Suprapubic skin (tissue), 4 donors: Measurements from ENCODE around the gene RGMB. TPM values are rescaled to one million over a fixed set of nuclear protein-coding genes. Genes with fewer than 3 reads are reported as not detected.

Experiments
- DNase-seq, 2 donors: peaks; one replicate each; pipeline ENCODE4 v3.0.0-alpha.2; 2019; ENCODE audit warnings: low spot score in 2 of 2
- H3K27ac ChIP-seq: fragments of 200-600 bp; sonication (generic); one replicate; pipeline ENCODE4 v1.5.1; 2019
- H3K27me3 ChIP-seq: fragments of 200-600 bp; sonication (generic); one replicate; pipeline ENCODE4 v1.5.1; 2019
- H3K36me3 ChIP-seq: fragments of 200-600 bp; sonication (generic); one replicate; pipeline ENCODE4 v1.5.1; 2019
- H3K4me1 ChIP-seq: fragments of 200-600 bp; sonication (generic); one replicate; pipeline ENCODE4 v1.5.1; 2019
- H3K4me3 ChIP-seq: fragments of 200-600 bp; sonication (generic); one replicate; pipeline ENCODE4 v1.5.1; 2019; ENCODE audit warnings: mild to moderate bottlenecking
- H3K9me3 ChIP-seq: fragments of 200-600 bp; sonication (generic); one replicate; pipeline ENCODE4 v1.5.1; 2019
- EP300 ChIP-seq: sonication (generic); formaldehyde crosslinking; IDR thresholded peaks from one replicate; pipeline ENCODE4 v1.6.1; 2017; ENCODE audit warnings: antibody characterized with exemption
- POLR2A ChIP-seq, 2 donors: fragments of 450-650 bp; IDR thresholded peaks; one replicate each; pipeline ENCODE4 v1.6.1; 2017; ENCODE audit warnings: antibody characterized with exemption in 2 of 2, mild to moderate bottlenecking in 2 of 2, moderate library complexity in 2 of 2
- POLR2AphosphoS5 ChIP-seq, 3 donors: sonication (generic); formaldehyde crosslinking; IDR thresholded peaks; one replicate each; pipeline ENCODE4 v1.6.1; 2017; ENCODE audit warnings: antibody characterized with exemption in 3 of 3
- WGBS: methylation state at CpG from one replicate; pipeline ENCODE4 v1.1.5; 2018; 5-methylcytosine and 5-hydroxymethylcytosine counted together
- total RNA-seq, 4 donors: library from RNA; depleted of rRNA; stranded (reverse); fragments of >200 nt; gene quantifications; one replicate each; pipeline ENCODE4 v1.1.0, GENCODE V29; 2016
- TF ChIP-seq, protein P1 (sequence below), 2 donors: fragments of 200-600 bp in 1 of 2; fragments of 450-650 bp in 1 of 2; sonication (generic) in 1 of 2; IDR thresholded peaks; one replicate each; pipeline ENCODE4 v1.5.1; 2016 to 2019; ENCODE audit warnings: antibody characterized with exemption in 2 of 2, mild to moderate bottlenecking in 1 of 2, moderate library complexity in 1 of 2

The RGMB gene
- total RNA-seq, 4 donors from 2014 or later, result 47.7 to 73.2 (median 70.8) TPM

DNA sequence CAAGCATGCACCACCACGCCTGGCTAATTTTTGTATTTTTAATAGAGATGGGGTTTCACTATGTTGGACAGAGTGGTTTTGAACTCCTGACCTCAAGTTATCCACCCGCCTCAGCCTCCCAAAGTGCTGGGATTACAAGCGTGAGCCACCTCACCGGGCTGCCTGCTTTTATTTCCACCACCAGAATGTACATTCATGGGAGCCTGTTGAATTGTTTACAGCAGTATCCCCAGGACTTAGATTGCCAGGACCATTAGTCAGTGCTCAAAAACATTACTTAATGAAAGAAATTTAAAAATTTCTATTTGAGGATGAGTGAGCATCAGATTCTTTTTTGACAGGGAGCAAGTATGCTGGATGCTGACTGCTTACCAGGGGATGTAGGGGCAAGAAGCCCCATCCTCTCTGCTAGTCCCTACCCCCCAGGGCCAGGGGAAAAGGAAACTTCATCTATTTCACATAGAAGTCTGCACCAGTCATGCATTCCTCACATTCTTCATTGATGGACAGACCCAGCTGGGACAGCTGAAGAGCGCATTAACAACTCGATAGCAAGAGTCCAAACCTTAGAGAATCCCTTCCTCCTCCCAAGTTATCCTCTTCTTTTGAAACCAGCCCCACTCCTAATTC, 10.3 kb upstream of the RGMB start:
- WGBS, result 85% methylated on average over 6 of the region's 6 CpGs
- no peak for TF ChIP-seq POLR2A (IDR thresholded peaks at IDR 0.05)
- TF ChIP-seq POLR2AphosphoS5 (IDR thresholded peaks at IDR 0.05), result no peak
- TF ChIP-seq, protein P1, sequence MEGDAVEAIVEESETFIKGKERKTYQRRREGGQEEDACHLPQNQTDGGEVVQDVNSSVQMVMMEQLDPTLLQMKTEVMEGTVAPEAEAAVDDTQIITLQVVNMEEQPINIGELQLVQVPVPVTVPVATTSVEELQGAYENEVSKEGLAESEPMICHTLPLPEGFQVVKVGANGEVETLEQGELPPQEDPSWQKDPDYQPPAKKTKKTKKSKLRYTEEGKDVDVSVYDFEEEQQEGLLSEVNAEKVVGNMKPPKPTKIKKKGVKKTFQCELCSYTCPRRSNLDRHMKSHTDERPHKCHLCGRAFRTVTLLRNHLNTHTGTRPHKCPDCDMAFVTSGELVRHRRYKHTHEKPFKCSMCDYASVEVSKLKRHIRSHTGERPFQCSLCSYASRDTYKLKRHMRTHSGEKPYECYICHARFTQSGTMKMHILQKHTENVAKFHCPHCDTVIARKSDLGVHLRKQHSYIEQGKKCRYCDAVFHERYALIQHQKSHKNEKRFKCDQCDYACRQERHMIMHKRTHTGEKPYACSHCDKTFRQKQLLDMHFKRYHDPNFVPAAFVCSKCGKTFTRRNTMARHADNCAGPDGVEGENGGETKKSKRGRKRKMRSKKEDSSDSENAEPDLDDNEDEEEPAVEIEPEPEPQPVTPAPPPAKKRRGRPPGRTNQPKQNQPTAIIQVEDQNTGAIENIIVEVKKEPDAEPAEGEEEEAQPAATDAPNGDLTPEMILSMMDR (IDR thresholded peaks at IDR 0.05), result no peak
- no peak for TF ChIP-seq EP300
- H3K4me1 ChIP-seq, result peaks cover 5% of the 10 kb centered on the region
- H3K4me3 ChIP-seq, result no peak overlapping the region
- H3K27me3 ChIP-seq, result peaks cover 4% of the 10 kb centered on the region
- H3K9me3 ChIP-seq, result no peaks in the 10 kb centered on the region
- no peak overlapping the region for H3K27ac ChIP-seq
- DNase-seq, result no peak
- H3K36me3 ChIP-seq, result no peaks in the 10 kb centered on the region

GRCh38 chr5:98765815-98766214, 7.6 kb upstream of the RGMB start:
- H3K9me3 ChIP-seq, result no peaks in the 10 kb centered on the region
- peaks cover 28% of the 10 kb centered on the region for H3K4me1 ChIP-seq
- no peaks in the 10 kb centered on the region for H3K36me3 ChIP-seq
- TF ChIP-seq POLR2AphosphoS5 (IDR thresholded peaks at IDR 0.05) (no peak), EP300 (no peak), POLR2A (IDR thresholded peaks at IDR 0.05) (no peak)
- TF ChIP-seq, protein P1 (IDR thresholded peaks at IDR 0.05), result no peak
- WGBS, result 91% methylated on average over 4 of the region's 4 CpGs
- DNase-seq, result no peak
- peaks cover 4% of the 10 kb centered on the region for H3K27me3 ChIP-seq
- no peak overlapping the region for H3K4me3 ChIP-seq
- no peak overlapping the region for H3K27ac ChIP-seq

DNA sequence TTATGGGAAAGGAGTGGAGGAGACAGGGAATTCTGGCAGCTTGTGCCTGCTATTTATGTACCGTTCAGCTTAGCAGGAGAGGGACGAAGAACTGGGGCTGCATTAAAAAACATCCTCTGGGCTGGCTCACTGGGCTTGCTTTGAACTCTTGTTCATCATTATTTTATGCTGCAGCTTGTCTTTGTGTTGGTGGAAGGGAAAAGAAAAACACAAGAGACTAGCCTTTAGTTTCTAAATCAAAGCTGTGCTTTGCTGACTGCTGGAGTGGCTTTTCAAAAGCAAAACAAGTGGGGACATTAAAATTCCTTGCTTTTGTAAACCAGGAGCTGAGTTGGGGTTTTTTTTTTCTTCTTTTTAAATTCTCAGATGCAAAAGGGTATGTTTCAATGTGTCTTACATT, 5.9 kb upstream of the RGMB start:
- Histone ChIP-seq H3K36me3 (no peaks in the 10 kb centered on the region), H3K4me1 (peaks cover 43% of the 10 kb centered on the region), H3K27ac (no peak overlapping the region), H3K9me3 (no peaks in the 10 kb centered on the region), H3K27me3 (peaks cover 4% of the 10 kb centered on the region), H3K4me3 (no peak overlapping the region)
- no peak for DNase-seq
- no peak for TF ChIP-seq POLR2AphosphoS5 (IDR thresholded peaks at IDR 0.05)
- TF ChIP-seq EP300, result no peak
- TF ChIP-seq, protein P1 (IDR thresholded peaks at IDR 0.05), result no peak
- TF ChIP-seq POLR2A (IDR thresholded peaks at IDR 0.05), result no peak
- 64% methylated on average over 2 of the region's 2 CpGs for WGBS

DNA sequence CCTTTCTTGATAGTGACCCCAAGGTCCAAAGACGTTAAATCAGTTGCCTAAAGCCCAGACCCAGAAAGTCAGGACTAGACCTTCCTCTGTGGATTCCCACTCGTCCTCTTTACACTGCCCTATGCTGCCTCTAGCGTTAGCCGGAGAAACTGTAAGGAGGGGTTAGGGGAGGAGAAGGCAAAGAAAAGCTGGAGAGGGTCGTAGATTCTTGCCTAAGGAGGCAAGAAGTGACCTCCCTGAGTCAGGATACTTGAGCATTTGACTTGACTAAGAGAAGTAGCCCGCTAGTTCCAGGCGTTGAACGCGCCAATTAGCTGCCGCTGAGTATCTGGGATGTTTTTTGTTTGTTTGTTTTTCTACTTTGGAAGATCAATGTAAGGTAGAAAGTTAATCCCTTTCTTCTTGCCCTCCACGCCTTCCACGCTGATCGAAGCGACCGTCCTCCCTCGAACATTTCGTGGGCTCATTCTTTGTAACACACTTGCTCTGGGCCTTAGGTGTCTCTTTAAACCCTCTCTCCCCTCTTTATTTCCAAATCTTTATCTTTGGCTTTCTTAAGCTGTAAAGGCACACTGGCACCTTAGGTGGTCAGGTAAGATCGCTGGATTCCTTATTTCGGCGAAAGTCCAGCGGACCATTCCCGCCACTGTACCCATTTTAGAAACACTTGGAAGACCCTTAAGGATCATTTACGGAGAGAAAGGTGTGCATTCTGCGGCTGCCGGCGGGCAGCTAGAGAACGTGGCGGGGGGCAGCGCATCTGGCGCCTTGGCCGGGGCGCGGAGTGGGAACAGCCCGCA, 5.1 kb upstream of the RGMB start:
- H3K4me3 ChIP-seq, result peak overlapping the region; percentile 72
- under 1% methylated on average over 22 of the region's 34 CpGs for WGBS
- H3K36me3 ChIP-seq, result no peaks in the 10 kb centered on the region
- no peaks in the 10 kb centered on the region for H3K9me3 ChIP-seq
- TF ChIP-seq POLR2A (IDR thresholded peaks at IDR 0.05), result no peak
- TF ChIP-seq, protein P1 (IDR thresholded peaks at IDR 0.05), result peak; percentile 42 to 75
- peak overlapping the region; percentile 42 for H3K27ac ChIP-seq
- peaks cover 48% of the 10 kb centered on the region for H3K4me1 ChIP-seq
- peaks cover 4% of the 10 kb centered on the region for H3K27me3 ChIP-seq
- DNase-seq, result no peak

DNA sequence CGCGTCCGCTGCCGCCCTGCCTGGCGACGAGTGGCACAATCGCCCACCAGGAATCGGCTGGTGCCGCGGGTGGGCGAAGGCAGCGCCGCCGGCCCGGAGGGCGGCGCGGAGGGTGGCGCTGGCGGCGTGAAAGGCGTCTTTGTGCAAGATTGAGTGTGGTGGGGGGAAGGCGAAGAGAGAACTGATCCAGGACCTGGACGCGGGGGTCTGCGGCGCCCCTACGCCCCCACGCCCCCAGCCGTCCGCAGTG, 4.6 kb upstream of the RGMB start:
- Histone ChIP-seq H3K4me1 (peaks cover 48% of the 10 kb centered on the region), H3K27me3 (peaks cover 4% of the 10 kb centered on the region), H3K4me3 (peak overlapping the region; percentile 72), H3K27ac (peak overlapping the region; percentile 42), H3K36me3 (no peaks in the 10 kb centered on the region), H3K9me3 (no peaks in the 10 kb centered on the region)
- 0% methylated on average over 14 of the region's 31 CpGs for WGBS
- TF ChIP-seq, protein P1 (IDR thresholded peaks at IDR 0.05), result peak in 1 of 2 donors; percentile 55
- no peak for TF ChIP-seq EP300
- peak in 1 of 2 donors; percentile 58 for DNase-seq
